HG03097 (cell line): ENCODE data around the gene CENPQ.

Source experiments
- ATAC-seq: cut with Tn5 transposase; IDR thresholded peaks from one replicate; pipeline ENCODE4 v1.9.1; 2021; ENCODE audit not compliant: unreplicated experiment, low FRiP score

Gene CENPQ

DNA sequence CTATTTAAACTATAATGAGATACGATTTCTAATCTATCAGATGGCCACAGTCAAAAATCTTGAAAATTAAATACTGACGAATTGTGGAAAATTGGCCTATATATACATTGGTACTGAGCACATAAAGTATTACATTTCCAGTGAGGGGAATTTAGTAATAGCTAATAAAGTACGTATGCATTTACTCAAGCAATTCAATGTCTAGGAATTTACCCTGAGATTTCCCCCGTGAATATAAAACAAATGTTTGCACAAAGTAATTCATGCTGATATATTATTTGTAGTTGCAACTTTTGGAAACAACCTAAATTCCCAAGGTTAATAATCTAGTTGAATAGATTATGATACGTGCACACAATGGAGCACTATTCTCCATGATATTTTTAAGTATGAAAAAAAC is 72.6 kb downstream of the CENPQ start:
- no peak for ATAC-seq

DNA sequence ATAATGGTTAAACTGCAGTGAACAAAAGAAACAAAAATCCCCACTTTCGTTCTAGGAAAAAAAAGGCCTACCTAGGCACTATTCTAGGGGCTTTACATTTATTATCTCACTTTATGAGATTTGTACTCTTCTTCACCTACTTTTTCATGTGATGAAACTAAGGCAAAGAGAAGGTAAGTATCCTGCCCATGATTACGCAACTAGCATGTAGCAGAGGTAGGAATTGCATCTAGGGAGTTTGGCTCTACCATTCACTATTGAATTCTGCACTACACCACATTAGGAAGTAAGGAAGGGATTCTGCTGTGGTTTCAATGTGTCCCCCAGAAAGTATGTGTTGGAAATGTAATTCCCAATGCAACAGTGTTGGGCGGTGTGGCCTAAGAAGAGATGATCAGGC is 75.9 kb downstream of the CENPQ start:
- ATAC-seq = no peak

GRCh38 chr6:49540614-49541013 is 77.4 kb downstream of the CENPQ start:
- ATAC-seq = no peak

DNA sequence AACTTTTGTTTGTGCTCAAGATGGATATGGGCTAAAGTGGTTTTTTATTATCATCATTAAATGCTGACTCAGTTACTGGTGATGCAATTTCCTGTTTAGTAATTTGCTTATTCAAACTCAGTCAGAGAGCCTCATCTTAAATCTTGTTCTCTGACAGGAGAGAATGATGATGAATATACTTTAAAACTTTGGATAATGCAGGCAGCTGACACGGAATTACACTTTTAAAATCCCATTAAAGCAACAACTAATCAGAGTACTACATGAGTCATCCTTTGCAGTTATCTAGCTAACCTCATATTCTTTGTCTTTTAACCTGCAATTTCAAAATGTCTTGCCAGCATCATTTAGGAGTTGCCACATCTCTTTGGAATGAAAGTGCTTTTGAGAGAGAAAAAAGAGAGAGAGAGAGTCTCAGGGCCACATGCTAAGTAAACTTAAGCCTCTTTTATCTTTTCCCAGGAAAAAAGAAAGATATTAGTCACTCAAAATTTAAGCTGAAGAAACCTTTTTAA is 78.1 kb downstream of the CENPQ start:
- no peak for ATAC-seq

DNA sequence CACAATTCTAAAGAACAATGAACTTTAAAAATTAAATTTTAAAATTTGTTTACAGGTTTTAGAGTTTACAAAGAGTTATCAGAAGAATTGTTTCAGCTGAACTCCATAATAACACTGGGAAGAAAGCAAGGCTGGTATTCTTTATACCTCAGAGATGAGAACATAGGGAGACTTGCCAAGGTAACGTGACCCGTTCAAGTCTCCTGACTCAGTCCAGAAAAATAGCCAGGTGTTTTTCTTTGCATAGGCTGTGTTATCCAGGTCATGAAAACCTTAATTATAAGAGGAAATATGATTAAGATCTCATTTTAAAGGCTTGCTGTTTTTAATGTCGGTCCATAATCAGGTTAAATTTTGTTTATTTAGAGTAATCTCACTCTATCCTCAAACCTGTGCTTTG is 78.8 kb downstream of the CENPQ start:
- no peak for ATAC-seq
